ENCODE results near the gene PSME4.
A peak's percentile ranks its signal among the peaks of the same experiment; 100 is the strongest.
"Not testable (repeated sequence)": the region's sequence is repeated elsewhere in the genome, so short reads cannot be mapped to it uniquely, and the experiment has no call there.

PSME4 gene

DNA sequence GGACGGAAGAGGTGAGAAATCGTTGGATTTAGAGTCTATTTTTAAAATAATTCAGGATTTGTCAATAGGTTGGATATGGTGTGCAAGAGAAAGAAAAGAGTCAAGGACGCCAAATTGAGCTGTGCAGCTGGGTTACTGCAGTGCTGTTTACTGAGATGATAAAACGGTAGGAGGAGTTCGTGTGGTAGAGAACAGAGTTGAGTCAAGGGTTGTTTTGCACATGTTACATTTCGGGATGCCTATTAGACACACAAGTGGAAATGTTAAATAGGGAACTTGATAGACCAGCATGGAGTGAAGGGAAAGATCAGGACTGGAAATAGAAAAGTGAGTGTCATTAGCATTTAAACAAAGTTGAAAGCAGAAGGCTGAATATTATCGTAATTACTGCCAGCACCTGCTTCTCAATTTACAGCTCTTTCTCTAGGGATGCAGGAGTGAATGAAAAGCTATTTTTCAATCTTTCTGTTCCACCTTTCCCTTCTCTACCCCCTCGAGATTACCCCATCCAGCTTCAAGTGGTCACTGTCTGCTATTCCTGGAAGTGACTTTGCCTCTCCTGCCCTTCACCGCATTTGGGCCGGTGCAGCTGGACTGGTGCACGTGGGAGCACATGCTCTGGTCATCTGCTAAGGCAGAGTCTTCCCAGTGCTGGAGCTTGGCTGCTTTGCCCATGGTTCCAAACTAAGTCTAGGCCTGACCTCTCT lies 141.4 kb downstream of the PSME4 start:
- DNase-seq (ENCODE audit: low spot score) = peak; percentile 32

DNA sequence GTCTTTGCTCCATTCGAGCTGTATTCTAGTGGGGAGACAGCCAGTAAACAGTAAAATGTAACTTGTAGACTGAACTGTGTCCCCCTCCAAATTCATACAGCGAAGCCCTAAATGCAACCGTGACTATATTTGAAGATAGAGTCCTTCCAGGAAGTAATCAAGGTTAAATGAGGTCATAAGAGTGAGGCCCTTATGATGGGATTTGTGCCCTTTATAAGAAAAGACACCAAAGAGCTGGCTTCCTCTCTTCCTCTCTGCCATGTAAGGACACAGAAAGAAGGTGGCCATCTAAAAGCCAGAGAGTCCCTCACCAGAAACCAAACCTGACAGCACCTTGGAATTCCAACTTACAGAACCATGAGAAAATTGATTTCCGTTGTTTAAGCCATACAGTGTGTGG lies 142.5 kb downstream of the PSME4 start:
- no peak for DNase-seq (ENCODE audit: low spot score)

DNA sequence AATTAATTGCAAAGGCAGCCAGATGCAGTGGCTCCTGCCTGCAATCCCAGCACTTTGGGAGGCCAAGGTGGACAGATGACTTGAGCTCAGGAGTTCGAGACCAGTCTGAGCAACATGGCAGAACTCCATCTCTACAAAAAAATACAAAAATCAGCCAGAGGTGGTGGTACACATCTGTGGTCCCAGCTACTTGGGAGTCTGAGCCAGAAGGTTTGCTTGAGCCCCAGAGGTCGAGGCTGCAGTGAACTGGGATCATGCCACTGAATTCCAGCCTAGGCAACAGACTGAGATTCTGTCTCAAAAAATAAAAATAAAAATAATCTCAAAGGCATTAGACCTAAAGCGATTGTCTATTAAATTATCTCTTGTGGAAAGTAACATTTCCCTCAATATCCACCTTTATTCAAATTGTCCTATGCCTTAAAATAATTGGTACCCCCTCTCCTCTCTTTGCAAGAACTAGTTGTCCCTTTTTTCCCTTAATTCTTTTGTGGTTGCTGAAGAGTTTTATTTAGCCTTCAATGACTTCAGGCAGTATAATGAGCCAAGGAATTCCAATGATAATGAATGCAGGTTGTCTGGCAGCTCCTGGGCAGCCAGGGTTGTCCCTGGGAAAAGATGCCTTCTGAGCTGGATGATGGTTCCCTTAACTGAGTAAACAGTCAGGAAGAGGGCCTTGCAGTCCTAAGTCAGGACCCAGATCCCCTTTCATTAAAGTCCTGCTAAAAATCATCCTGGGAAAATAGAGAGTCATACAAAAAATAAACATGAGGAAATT lies 143.2 kb downstream of the PSME4 start:
- peak; percentile 50 for DNase-seq (ENCODE audit: low spot score)

DNA sequence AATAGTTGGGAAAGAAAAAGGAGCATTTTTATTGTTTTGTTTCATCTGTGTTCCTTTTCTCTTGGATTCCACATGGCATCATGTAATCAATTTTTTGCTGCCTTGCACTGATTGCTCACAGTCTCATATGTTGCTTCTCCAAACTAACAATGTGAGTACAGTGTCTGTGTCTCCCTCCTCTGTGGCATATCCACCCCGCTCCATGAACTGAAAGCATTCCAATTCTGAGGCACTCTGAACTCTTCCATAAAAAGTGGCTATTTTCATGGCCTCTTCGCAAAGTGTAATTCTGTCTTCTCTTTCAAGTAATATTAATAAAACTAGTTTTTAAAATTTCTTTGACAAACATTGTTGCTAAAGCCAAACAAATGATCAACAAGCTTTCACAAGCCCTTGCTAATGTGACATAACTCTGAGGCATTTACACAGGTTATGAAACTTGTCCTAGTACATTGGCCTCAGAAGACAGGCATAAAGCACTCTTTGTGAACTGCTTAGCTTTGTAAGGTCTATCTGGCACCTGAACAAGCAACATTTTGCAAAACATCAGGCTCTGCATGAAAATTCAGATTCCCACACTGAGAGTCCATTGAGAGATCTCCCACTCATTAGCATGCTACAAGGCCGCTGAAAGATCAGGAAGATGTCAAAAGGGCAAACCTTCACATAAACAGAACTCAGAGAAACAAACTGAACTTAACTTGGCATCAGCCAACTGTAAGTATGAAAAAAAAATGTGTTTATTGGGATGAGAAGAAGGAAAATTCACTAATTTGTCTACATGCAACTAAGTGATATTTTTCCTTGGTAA lies 144.0 kb downstream of the PSME4 start:
- peak; percentile 81 for DNase-seq (ENCODE audit: low spot score)

DNA sequence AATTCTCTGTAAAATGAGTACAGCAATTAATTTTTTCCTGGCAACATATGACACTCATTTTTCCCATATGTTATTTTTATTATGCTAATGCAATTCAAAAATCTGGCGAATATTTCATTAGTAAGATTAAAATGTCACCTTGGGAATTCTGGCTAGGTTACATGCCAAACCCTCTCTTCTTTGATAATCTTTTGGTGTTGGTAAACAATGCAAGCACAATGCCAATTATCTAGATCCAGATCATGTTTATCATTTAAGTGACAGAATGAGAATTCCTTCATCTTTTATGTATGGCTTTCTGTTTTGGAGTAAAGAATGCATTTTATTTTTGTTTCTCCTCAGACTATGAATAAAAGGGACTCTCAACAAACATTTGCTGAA lies 144.8 kb downstream of the PSME4 start:
- no peak for DNase-seq (ENCODE audit: low spot score)

DNA sequence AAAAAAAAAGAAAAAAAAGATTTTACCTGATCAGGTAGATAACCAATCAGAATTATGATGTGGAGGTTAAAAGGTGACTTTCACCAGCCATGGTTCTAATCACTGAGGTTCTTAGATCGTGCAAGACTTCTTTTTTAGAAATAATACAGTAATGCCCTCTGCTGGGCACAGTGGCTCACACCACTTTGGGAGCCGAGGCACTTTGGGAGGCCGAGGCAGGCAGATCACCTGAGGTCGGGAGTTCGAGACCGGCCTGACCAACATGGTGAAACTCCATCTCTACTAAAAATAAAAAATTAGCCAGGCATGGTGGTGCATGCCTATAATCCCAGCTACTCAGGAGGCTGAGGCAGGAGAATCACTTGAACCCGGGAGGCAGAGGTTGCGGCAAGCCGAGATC lies 147.2 kb downstream of the PSME4 start:
- DNase-seq (ENCODE audit: low spot score) = not testable (repeated sequence)

DNA sequence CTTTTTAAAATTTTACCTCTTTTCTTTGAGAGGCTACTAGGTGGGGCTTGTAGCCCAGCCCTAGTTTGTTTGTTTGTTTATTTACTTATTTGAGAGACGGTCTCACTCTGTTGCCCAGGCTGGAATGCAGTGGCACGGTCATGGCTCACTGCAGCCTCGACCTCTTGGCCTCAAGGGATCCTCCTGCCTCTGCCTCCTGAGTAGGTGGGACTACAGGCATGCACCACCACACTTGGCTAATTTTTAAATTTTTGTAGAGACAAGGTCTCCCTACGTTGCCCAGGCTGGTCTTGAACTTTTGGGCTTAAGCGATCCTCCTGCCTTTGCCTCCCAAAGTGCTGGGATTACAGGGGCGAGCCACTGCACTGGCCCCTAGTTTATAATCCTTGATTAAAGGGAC lies 149.0 kb downstream of the PSME4 start:
- no peak for DNase-seq (ENCODE audit: low spot score)

DNA sequence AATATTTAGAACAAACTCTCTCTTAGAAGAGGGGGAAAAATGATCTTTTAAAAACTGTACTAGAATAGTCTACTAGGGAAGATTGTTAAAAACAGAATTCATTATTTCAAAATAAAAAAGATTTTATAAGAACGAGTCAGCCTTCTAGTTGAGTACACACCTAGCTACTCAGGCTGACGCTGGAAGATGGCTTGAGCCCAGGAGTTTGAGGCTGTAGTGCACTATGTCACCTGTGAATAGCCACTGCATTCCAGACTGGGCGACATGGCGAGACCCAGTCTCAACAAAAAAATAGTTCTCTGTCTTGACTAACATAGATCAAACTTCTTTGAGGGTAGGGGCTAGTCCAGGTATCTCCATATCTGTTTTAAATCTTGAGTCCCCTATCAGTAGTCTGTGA lies 150.1 kb downstream of the PSME4 start:
- no peak for DNase-seq (ENCODE audit: low spot score)

DNA sequence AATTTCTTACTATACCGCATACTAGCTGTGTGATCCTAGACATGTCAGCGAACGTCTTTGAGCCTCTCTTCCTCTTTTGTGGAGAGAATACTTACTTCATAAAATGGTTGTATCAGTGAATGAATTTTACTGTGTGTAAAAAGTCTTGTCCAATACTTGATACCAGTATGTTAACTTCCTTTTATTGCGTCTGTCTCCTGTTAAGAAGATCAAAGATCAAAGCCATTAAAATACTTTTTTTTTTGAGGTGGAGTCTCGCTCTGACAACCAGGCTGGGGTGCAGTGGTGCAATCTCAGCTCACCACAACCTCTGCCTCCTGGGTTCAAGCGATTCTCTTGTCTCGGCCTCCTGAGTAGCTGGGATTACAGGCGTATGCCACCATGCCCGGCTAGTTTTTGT lies 150.7 kb downstream of the PSME4 start:
- DNase-seq (ENCODE audit: low spot score) = no peak

DNA sequence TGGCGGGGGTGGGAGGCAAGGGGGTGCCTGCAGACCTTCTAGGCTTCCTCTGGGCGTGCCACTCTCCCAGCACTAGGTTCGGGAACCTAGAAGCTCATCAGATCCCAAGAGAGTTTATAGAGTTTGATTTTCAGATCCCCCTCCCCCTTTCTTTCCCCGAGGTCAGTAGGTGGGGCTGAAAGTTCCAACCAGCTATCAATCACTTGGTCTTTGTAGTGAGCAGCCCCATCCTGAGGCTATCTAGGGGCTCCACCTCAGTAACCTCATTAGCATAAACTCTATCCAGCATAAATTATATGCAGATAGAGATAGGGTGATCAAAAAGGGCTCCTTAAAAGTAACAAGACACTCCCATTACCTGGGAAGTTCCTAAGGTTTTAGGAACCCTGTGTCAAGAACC lies 151.2 kb downstream of the PSME4 start:
- DNase-seq (ENCODE audit: low spot score) = no peak

DNA sequence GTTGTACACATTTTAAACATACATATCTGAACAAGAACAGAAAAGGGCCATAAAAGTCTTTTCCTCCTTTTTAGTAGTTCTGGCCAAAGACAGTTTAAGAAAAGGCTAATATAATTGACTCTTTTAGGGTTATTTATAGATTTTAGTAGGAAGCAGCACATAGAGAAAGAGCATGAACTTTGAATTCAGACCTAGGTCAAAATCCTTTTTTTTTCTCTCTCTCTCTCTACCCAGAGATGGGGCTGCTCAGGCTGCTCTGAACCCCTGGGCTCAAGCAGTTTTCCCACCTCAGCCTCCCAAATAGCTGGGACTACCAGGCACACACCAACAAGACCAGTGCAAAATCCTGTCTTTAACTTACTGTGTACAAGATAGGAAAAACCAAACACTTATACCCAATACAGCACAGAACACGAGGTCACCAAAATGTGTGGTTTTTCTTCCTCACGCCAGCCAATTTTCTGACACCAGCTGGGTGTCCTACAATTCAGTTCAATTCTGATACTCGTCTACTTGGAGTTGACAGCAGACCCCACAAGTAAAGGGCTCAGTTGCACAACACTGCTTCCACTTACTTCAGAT lies 151.8 kb downstream of the PSME4 start:
- no peak for DNase-seq (ENCODE audit: low spot score)
